NCI-H1694 (cell line): ENCODE measurements around the gene SEPTIN11.

Source experiments
- DNase-seq: peaks from one replicate; lab custom pipeline; 2025; lab: John Stamatoyannopoulos, UW

Gene SEPTIN11

DNA sequence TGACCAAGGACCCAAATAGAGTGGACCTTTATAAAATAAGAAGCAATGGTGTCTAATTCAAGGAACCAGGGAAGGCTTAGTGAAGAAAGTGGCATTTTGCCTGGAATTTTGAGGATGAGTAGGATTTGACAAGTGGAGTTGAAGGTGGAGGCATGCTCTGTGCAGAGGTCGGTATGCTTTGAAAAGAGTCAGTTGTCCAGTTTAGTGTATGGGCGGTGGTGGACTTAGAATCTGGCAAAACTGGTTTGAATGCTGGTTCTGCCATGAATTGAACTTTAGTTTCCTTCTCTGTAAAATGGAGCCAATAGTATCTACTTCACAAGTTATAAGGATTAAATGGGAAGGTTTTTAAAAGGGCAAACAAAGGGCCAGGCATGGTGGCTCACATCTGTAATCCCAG is 29.7 kb downstream of the SEPTIN11 start:
- no peak for DNase-seq

DNA sequence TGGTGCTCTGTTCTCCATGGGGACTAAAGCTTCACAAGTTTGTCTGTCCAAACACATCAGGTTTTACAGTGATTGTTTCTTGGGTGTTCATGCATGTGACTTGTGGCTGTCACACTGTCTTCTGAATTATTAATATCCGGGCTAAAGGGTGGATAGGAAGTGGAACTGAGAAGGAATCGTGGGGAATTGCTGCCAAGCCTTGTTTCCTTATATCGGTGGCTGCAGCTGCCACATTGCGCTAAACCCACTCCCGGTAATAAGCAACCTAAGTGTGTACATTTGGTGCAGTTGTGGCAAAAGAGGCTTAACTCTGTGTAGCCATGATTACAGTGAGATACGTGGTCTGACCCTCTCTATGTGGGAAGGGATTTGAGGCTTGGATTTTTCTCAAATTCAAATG is 30.7 kb downstream of the SEPTIN11 start:
- no peak for DNase-seq

DNA sequence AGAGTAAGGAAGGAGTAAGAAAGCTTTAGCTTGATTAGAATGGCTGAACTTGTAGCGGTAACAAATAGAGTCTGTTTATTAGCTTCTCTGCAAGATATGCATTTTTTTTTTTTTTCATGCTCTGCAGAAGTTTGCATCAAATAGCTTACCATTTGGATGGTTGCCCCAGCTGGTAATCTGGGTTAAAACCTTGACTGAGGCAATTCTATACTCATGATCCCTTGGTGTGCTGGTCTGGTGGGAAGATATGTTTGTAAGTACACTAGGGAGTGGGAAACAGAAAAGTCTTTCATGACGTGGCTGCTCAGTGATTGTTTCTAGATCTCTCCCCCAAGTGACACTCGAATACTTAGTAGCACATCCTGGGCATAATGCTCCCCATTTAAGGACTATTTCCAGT is 32.1 kb downstream of the SEPTIN11 start:
- DNase-seq: no peak

DNA sequence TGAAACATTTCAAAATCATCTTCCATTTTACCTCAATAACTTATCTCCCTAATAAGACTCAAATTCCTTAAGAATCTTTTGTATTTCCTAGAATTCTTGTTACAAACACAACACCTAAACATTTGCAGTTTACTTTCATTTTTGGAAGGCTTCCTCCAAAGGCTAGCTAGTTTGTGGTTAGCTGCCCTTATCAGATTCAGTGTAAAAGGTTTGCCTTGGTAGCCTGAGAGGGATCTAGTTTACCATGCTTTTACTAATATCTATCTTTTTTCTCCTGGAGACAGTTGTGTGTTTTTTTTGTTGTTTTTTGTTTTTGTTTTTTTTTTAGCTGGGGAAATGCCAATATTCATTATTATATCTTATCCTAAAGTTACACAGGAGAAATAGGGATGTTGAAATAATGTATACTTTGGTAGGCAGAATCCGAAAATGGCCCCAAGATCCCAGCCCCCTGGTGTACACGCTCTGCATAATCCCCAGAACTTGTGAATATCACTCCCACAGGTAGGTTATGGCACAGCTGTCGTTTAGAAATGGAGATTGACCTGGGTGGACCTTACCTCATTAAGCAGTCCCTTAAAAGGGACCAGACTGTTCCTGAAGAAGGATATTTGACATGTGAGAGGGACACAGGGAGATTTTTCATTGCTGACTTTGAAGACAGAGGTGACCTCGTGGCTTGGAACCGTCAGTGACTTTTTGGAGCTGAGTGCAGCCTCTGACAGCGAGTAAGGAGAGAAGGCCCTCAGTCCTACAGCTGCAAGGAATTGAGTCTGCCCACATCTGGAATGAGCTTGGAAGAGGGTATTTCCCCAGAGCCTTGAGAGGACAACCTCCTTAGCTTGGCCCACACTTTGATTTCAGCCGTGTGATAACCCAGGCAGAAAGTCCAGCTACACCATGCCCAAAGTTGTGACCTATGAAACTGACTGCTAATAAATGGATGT is 33.4 kb downstream of the SEPTIN11 start:
- no peak for DNase-seq

DNA sequence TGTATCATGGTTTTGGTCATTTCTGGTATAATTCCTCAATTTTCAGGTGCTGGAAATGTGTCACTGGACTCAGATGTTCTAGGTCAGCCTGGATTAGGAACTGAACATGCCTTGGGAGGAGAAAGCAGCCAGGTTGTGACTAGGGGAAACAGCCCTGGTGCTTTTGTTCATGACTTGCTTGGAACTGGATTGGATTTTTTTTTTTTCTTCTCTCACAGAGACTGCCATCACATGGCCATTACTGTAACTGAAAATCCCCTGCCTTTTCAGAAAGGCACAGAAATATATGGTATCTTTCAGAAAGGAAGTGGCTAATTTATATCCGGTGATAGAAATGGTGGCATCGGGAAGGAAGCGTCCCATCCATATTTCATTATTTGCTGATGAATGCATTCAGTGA is 34.6 kb downstream of the SEPTIN11 start:
- DNase-seq: no peak

DNA sequence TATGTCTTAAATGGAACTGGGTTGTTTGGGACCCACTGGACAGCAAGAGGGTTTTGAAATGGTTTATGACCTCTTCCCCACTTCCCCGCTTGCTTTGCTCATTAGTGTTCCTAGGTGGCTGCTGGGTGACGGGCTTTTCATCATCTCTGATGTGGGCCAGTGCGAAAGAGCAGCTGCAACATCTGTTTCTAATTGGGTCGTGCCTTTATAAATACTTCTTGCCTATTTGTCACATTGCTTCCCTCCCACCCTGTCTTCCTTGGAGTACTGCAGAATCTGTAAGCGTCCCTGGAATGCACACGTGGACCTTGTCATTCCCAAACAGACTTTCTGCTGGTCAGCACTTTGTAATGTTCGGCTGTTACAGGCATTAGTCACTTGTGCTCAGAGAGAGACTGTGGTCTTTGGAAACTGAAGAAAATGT is 35.2 kb downstream of the SEPTIN11 start:
- DNase-seq: no peak

DNA sequence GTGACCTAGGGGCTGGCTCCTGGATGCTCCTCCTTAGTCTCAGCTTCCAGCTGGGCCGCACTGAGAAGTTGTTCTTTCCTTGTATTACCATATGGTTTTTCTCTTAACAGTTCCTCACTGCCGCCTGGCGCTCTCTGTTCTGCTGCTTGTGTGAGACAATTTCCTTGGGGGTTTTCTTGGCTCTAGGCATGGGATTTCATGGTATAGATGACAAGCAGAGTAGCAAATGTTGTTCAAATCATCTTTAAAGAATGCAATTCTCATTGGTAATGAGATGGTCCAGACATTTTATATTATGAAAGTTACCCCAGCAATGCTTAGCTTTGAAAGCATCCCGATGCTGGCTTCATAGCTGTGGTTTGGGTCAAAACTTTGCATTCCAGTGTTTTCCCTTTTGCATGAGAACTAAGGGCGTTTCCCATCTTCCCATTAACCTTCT is 37.6 kb downstream of the SEPTIN11 start:
- no peak for DNase-seq

DNA sequence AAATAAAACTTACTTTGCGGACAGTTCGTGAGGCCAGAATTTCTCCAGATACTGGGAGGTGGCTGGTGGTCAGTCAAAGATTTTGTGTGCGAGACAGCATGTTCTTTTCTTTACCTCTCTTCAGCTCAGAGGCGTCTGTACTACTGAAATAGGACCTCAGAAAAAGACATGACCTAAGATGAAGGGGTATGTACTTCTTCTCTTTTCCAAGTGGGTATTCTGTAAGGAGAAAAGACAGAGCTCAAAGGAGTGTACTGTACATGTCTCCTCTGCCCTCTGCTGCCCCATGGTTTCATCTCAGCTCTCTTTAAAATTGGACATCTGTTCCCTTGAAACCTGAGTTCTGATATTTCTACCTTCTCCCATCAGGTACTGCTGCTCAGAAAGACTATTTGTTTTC is 38.1 kb downstream of the SEPTIN11 start:
- no peak for DNase-seq

GRCh38 chr4:76989391-76990061 is 40.0 kb downstream of the SEPTIN11 start:
- no peak for DNase-seq

- no peak for DNase-seq
These were observed 40.9 kb downstream of the SEPTIN11 start for GRCh38 chr4:76990288-76991080.

- no peak for DNase-seq
These were observed 41.7 kb downstream of the SEPTIN11 start for GRCh38 chr4:76991161-76991660.

DNA sequence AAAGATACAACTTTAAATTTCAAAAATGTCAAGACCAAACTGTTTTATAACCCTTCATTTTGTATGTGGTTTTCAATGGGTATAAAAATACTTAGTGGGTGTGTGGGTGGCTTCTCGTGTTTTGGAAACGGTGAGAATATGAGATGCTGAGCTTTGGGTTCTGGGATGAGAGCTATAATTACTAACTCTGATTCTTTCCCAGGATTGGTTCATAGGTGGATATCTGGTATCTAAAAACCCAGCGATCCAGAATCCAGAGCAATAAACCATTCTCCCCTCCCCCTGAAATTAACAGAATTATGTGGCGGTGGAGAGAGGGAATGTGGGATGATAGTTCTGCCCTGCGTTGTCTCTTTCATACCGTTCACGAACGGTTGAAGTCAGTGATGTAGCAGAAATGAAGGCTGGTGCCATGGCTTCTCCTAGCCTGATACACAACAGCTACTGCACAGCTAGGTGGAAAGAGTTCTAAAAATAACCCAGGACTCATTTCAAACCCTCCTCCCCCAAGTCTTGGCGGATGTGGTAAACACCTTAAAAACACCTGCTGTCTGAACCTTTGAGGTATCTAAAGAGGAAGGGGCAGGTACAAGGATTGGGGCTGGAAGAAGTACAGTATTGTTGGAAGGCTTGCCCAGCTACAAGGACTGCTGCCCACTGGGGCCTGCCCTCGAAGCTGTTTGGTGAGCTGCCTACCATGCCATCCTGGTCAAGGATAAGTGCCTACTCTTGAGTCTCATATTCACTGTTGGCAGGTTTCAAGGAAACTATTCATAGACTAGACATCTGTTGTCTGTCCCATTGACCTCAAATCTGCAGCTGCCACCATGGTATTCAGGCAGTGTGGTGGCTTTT is 44.5 kb downstream of the SEPTIN11 start:
- DNase-seq: no peak

DNA sequence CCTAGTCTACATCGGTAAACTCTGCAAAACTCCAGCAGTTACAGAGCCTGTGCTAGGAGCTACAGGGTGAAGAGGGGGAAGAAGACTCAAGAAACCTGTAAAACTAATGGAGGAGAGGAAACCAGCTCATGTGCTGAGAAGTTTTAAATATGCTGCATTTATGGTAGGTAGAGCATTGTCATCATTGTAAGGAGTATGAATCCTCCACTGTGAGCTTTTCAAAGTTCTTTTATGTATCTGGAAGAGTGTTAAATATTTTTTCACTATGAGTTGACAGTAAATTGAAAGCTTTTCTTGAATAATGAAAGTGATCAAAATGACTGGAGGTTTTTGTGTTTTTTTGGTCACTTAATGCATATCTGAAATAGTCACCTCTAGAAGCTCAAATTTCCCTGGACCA is 46.2 kb downstream of the SEPTIN11 start:
- no peak for DNase-seq

GRCh38 chr4:76996445-76996844 is 46.9 kb downstream of the SEPTIN11 start:
- no peak for DNase-seq

- DNase-seq: no peak
These were observed 47.5 kb downstream of the SEPTIN11 start for GRCh38 chr4:76997077-76997476.

GRCh38 chr4:76997532-76997931 is 48.0 kb downstream of the SEPTIN11 start:
- no peak for DNase-seq

DNA sequence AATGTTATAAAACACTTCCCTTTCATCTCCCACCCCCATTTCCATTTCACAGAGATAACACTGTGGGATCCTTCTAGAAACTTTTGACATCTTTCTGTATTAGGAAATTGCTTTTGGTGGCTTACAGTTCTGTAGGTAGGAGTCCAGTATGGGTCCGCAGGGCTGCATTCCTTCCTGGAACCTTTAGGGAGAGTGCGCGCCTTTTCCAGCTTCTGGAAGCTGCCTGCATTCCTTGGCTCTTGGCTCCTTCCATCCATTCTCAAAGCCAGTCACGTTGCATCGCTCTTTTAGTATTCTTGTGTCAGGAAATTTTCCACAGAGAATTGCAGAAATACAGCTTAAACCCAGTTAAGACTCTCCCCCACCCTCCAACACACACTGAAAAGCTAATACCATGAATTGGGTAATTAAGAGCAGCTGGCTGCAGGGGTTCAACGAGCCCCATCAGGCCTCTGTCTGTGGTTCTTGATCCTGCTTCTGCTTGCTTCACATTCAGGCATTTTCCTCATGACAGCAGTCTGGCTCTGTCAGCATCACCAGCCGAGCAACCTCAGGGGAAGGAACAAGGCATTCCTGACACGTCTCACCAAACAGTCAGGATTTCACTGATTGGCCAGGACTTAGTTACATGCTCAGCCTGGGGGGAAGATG is 48.8 kb downstream of the SEPTIN11 start:
- no peak for DNase-seq
